ENCODE measurements around the gene PDE9A.
"Not testable (repeated sequence)": the region's sequence is repeated elsewhere in the genome, so short reads cannot be mapped to it uniquely, and the experiment has no call there.

PDE9A gene

GRCh38 chr21:42690586-42690985, 37.2 kb downstream of the PDE9A start:
- no peak for DNase-seq

- DNase-seq, result no peak
These were observed 38.6 kb downstream of the PDE9A start for GRCh38 chr21:42691901-42692559.

- no peak for DNase-seq
These were observed 39.3 kb downstream of the PDE9A start for GRCh38 chr21:42692688-42693087.

- DNase-seq, result no peak
These were observed 41.6 kb downstream of the PDE9A start for GRCh38 chr21:42694751-42695696.

- DNase-seq, result no peak
These were observed 42.4 kb downstream of the PDE9A start for GRCh38 chr21:42695697-42696380.

- DNase-seq, result no peak
These were observed 43.1 kb downstream of the PDE9A start for GRCh38 chr21:42696501-42697040.

GRCh38 chr21:42698733-42699132, 45.3 kb downstream of the PDE9A start:
- no peak for DNase-seq

GRCh38 chr21:42699196-42699595, 45.8 kb downstream of the PDE9A start:
- no peak for DNase-seq

- DNase-seq, result no peak
These were observed 48.5 kb downstream of the PDE9A start for GRCh38 chr21:42701706-42702456.

GRCh38 chr21:42702720-42703119, 49.3 kb downstream of the PDE9A start:
- DNase-seq, result no peak

GRCh38 chr21:42703136-42703908, 49.9 kb downstream of the PDE9A start:
- no peak for DNase-seq

GRCh38 chr21:42703965-42704364, 50.5 kb downstream of the PDE9A start:
- no peak for DNase-seq

GRCh38 chr21:42704861-42705260, 51.4 kb downstream of the PDE9A start:
- no peak for DNase-seq

GRCh38 chr21:42705346-42705745, 51.9 kb downstream of the PDE9A start:
- DNase-seq, result no peak

GRCh38 chr21:42705746-42706374, 52.4 kb downstream of the PDE9A start:
- DNase-seq, result no peak

- DNase-seq, result no peak
These were observed 53.3 kb downstream of the PDE9A start for GRCh38 chr21:42706765-42707164.

- DNase-seq, result no peak
These were observed 53.9 kb downstream of the PDE9A start for GRCh38 chr21:42707207-42707830.

GRCh38 chr21:42708107-42708506, 54.7 kb downstream of the PDE9A start:
- no peak for DNase-seq

- not testable (repeated sequence) for DNase-seq
These were observed 55.5 kb downstream of the PDE9A start for GRCh38 chr21:42708916-42709315.

GRCh38 chr21:42711667-42712066, 58.2 kb downstream of the PDE9A start:
- no peak for DNase-seq

GRCh38 chr21:42715427-42715826, 62.0 kb downstream of the PDE9A start:
- not testable (repeated sequence) for DNase-seq

All from right forelimb (tissue), 1 donor.